Fibroblast of the aortic adventitia (primary cell): ENCODE measurements around the gene RAPGEF4. TPM values are rescaled to one million over a fixed set of nuclear protein-coding genes. Genes with fewer than 3 reads are reported as not detected.

Experiments
- DNase-seq: peaks from one replicate; pipeline ENCODE4 v3.0.0-alpha.2; 2010; ENCODE audit warnings: low read depth
- H3K4me3 ChIP-seq: 2 replicates; pipeline ENCODE4 v1.5.1; 2011; ENCODE audit warnings: low read depth, mild to moderate bottlenecking, control low read depth, low read length, moderate library complexity
- total RNA-seq: library from RNA; depleted of rRNA; stranded (reverse); fragments of >200 nt; gene quantifications from 2 replicates; pipeline ENCODE4 v1.2.3, GENCODE V29; 2012; ENCODE audit warnings: low replicate concordance
- TF ChIP-seq, protein P1 (sequence below): IDR thresholded peaks from 2 replicates; pipeline ENCODE4 v1.5.1; 2011; ENCODE audit warnings: mild to moderate bottlenecking, low read length, control low read depth, inconsistent platforms; ENCODE audit not compliant: insufficient read depth

Gene RAPGEF4
- total RNA-seq, 1 donor, result 1.3 TPM

DNA sequence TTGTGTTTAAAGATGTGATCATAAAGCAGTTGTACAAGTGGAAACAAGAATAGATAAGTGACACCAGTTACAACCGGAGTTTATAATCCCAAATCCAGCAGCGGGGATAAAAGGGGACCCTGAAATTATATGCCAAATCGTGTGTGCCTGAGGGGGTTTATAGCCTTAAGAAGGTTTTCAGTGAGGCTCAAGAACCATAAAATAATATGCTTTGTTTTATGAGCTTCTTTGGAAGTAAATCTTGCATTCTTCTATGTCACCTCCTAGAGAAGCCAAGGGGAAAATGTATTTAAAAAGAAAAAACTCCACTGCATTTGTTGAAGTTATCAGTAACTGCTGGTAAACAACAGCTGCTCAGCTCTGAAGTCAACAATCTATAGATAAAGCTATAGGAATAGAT is 314.2 kb downstream of the RAPGEF4 start:
- DNase-seq, result no peak
- TF ChIP-seq, protein P1, sequence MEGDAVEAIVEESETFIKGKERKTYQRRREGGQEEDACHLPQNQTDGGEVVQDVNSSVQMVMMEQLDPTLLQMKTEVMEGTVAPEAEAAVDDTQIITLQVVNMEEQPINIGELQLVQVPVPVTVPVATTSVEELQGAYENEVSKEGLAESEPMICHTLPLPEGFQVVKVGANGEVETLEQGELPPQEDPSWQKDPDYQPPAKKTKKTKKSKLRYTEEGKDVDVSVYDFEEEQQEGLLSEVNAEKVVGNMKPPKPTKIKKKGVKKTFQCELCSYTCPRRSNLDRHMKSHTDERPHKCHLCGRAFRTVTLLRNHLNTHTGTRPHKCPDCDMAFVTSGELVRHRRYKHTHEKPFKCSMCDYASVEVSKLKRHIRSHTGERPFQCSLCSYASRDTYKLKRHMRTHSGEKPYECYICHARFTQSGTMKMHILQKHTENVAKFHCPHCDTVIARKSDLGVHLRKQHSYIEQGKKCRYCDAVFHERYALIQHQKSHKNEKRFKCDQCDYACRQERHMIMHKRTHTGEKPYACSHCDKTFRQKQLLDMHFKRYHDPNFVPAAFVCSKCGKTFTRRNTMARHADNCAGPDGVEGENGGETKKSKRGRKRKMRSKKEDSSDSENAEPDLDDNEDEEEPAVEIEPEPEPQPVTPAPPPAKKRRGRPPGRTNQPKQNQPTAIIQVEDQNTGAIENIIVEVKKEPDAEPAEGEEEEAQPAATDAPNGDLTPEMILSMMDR, result no peak
- H3K4me3 ChIP-seq, result no peak overlapping the region

DNA sequence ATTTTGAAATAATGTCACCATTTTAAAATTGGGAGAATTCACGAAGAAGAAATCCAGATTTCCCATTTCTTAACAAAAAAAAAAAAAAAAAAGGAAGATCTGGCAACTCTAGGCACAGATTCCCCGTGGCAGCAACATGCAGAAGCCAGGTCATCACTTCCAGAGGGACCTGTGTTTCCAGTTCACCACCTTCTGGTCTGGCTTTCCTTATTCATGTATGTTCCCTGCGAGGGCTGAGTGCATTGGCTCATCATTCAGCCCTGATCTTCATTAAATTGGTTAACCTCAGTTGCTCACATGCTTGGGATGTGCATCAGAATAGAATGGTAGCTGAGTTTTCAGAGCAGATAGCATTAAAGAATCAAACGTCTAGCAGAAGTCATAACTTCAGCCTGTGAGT is 315.0 kb downstream of the RAPGEF4 start:
- no peak for DNase-seq
- H3K4me3 ChIP-seq, result no peak overlapping the region
- TF ChIP-seq, protein P1, result no peak

DNA sequence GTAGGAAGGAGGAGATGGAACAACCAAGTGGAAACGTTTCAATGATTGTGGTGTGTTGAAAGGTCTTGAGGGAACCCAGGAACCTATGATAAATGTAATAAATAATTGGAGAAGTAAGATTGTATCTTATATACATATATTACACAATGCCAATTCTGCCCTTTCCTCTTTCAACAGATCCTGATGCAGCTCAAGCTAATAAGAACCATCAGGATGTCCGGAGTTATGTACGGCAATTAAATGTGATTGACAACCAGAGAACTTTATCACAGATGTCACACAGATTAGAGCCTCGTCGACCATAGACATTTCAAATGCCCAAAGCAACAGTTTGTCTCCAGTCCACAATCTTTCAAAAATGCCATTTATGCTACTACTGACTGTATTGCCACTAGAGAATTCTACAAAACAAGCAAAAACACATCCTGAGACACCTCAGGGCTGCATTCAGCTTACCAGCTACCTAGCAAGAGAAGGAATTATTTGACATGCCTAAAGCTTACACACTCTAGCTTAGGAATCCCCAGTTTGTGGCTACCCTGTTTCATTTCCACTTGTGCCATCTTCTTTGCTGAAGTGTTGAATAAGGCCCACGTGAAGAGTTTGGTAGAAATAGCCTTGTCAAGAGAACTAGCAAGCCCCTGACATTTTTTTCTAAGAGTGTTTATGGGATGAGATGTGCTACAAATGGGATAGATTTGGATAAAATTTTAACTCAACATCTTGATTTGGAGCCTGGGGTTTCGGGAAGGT is 316.0 kb downstream of the RAPGEF4 start:
- TF ChIP-seq, protein P1, result no peak
- no peak for DNase-seq
- H3K4me3 ChIP-seq, result no peak overlapping the region

DNA sequence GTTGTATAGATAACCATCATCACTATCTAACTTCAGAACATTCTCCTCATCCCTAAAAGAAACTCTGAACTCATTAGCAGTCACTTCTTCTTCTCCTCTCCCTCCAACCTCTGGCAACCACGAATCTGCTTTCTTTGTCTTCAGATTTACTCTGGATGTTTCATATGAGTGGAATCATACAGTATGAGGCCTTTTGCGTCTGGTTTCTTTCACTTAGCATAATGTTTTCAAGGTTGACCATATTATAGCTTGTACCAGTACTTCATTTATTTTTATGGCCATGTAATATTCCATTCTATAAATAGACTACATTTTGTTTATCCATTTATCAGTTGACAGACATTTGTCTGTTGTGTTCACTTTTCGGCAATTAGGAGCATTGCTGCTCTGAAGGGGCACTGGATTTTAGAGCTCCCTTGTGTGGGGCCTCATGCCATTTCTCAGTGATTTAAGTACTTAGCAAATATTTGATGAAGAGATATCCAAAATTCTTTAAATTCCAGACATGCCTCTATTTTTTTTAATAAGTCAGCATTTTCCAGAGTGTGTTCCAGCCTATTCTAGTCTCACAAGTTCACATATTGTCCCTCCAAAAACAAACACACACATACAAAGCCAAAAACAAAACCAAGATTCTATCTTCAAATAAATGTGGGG is 317.5 kb downstream of the RAPGEF4 start:
- H3K4me3 ChIP-seq, result no peak overlapping the region
- DNase-seq, result peak; percentile 17
- TF ChIP-seq, protein P1, result no peak

DNA sequence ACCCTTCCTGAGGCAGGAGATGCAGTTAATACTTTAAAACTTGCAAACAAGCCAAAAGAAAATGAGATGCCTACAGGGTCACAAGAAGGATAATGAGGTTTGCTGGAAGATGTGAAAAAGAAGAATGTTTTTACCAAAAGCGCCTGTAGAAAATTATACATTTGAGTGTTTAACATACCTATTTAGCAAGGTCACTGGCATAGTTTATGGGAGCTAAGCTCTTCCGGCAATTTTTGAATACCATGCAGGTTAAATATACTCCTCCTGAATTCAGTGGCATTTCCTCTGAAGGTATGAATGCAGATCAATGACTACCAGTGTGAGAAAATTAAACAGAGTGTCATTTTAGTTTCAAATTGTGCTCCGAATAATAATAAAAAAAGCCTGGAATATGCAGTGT is 318.8 kb downstream of the RAPGEF4 start:
- TF ChIP-seq, protein P1, result no peak
- no peak overlapping the region for H3K4me3 ChIP-seq
- DNase-seq, result no peak

DNA sequence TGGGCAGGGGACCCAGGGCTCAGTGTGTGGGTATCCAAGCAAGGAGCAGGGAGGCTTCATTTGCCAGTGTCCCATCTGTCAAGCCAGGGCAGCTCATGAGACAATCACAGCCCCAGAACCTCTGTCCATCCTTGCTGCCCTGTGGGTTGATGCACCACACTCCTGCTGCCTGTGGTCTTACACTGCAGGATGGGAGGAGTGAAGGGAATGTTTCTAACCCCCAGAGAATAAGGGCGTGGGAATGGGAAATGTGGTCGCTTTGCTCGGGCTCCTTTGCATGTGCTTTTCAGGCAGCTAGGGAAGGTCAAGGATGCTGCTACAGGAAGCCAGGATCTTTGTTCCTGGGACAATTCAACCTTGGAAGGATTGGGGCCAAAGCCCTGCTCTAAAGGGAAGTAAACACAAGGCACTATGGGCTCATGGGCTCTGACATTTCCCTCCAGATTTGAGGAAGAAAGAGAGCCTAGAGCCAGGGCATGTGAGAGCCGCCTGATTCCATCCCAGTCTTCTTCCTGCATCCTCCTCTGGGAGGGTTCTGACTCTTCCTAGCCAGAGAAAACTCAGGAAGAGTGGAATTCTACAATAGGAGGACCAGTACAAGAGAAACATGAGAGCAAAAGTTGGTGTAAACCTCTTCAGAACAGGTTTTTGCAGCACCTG is 321.2 kb downstream of the RAPGEF4 start:
- no peak for DNase-seq
- TF ChIP-seq, protein P1, result no peak
- H3K4me3 ChIP-seq, result no peak overlapping the region
